Measurements from ENCODE around the gene RGPD5. TPM values are rescaled to one million over a fixed set of nuclear protein-coding genes. Genes with fewer than 3 reads are reported as not detected.
A peak's percentile ranks its signal among the peaks of the same experiment; 100 is the strongest.
"Not testable (repeated sequence)": the region's sequence is repeated elsewhere in the genome, so short reads cannot be mapped to it uniquely, and the experiment has no call there.

The RGPD5 gene
- total and polyA plus RNA-seq, 11 donors: 3.9 to 35.4 (median 13.9) TPM

DNA sequence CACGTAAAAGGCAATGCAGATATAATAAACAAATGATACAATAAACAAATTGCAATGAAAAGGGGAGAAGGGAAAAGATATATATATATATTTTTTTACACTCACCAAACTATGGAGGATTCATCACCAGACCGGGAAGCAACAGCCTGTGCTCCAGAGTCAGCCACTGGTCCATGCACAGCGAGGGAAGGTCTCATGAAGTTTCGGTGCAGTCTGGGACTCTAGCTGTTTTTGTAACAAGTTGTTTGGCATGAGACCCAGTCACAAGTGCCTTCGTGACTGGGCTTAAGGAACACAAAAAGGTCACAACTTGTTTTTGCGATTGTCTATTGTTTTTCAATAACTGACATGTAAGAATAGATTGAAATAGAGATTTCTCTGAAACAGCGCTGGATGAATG is 99.6 kb downstream of the RGPD5 start:
- H3K4me3 ChIP-seq; DNase-seq; H3K4me1 ChIP-seq; H3K27ac ChIP-seq; H3K27me3 ChIP-seq; ATAC-seq; H3K36me3 ChIP-seq; intact Hi-C loops (cut with DNase I); H3K9me3 ChIP-seq: not testable (repeated sequence)
- WGBS, 4 donors: no CpG with 5 or more reads among the region's 7 CpGs

DNA sequence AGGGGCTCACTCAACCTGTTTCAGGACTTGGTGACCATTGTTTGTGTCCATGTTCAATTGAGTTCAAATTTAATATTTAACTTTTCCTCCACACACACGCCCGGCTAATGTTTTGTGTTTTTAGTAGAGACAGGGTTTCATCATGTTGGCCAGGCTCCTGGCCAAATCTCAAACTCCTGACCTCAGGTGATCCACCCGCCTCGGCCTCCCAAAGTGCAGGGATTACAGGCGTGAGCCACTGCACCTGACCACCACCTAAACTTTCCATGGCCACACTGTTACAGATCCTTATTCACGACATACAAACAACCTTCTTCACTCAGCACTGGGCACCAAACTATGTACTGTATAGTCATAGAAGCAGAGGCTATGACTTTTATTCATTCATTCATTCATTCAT is 100.0 kb downstream of the RGPD5 start:
- H3K27ac ChIP-seq; intact Hi-C loops (cut with DNase I); H3K4me3 ChIP-seq; H3K9me3 ChIP-seq; ATAC-seq; H3K27me3 ChIP-seq; H3K4me1 ChIP-seq; H3K36me3 ChIP-seq; DNase-seq: not testable (repeated sequence)
- no CpG with 5 or more reads among the region's 6 CpGs for WGBS, 4 donors

DNA sequence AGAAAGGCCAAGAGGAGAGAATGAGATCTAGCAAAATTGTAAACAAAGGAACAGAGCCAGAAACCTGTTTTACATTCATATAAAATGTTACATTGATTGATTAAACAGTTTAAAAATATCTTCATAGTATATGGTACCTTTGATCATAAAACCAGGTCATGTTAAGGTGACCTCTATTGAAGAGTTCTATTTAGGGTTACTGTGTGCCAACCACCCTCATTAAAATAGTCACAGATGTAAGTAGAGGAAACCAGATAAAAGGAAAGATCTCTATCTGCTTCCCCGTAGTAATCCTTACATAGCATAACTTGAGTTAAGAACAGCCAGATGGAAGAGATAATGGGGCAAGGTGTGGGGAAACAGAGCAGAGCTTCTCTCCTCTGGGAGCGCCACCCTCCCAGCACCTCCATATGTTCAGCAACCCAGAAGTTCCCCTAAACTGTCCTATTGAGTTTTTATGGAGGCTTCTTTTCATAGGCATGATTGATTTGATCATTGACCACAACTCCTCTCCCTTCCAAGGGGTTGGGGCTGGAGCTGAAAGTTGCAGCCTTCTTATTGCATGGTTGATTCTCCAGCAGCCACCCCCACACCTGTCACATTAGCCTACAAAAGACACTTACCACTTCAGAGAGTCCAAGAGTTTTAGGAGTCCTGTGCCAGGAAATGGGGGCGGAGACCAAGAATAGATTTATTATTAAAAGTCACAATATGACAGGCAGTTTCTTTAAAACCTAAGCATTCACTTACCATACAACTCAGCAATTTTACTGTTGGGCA is 101.2 kb downstream of the RGPD5 start:
- H3K4me3 ChIP-seq; H3K27ac ChIP-seq; H3K36me3 ChIP-seq; H3K27me3 ChIP-seq; ATAC-seq; H3K9me3 ChIP-seq; DNase-seq; H3K4me1 ChIP-seq; intact Hi-C loops (cut with DNase I): not testable (repeated sequence)
- no CpG with 5 or more reads among the region's 3 CpGs for WGBS, 4 donors

DNA sequence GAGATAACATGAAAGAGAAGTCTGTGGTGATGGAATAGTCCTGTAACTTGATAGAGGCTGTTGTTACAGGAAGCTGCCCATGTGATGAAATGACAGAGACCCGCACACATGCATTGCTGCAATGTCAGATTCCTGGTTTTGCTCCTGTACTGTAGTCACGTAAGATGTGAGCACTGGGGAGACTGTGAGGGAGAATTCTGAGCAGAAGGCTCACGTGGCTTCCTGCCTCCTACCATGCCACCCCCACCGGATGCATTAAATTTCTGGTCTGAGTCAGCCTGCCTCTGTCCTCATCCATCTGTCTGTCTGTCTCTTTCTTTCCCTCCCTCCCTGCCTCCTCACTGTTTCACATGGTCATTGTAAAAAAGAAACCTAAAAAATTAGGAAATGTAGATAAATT is 102.1 kb downstream of the RGPD5 start:
- H3K4me3 ChIP-seq; H3K4me1 ChIP-seq; DNase-seq; intact Hi-C loops (cut with DNase I); H3K36me3 ChIP-seq; H3K9me3 ChIP-seq; H3K27ac ChIP-seq; H3K27me3 ChIP-seq: not testable (repeated sequence)
- no CpG with 5 or more reads among the region's 4 CpGs for WGBS, 4 donors
- peak in 2 of 4 donors; percentile 27 to 49 for ATAC-seq

DNA sequence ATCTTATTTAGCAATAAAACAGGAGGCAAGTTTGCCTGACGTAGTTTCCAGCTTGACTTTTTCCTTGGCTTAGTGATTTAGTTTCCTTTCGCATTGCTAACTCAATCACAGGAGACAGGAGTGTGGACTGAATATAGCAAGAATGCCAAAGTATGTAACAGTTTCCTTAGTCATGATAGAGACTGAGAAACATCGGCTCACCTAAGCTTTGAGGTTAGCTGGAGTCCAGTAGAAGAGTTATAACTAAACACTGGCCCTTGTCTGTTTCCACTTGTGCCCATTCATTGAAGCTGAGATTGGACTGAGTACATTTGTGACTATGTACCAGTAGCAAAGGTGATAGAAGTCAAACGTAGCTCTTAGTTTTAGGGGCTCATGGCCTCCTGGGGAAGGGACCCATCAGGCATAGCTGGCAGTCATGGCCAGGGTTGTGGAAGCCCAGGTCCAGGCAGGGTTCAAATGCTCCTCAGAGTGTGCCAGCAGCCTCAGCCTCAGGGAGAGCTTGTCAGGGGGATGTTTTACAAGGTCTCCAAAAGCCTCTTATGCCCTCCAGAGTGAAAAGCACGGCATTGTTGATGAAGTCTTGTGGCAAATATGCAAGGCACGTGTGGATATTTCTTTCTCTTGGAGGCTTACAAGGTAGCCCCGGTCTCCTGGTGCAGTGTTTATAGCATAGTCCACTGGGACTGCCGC is 103.8 kb downstream of the RGPD5 start:
- H3K36me3 ChIP-seq; H3K27me3 ChIP-seq; H3K9me3 ChIP-seq; H3K4me3 ChIP-seq; intact Hi-C loops (cut with DNase I); DNase-seq; H3K27ac ChIP-seq; H3K4me1 ChIP-seq: not testable (repeated sequence)
- ATAC-seq: peak; percentile 2 to 41 (median 10)
- WGBS, 4 donors: no CpG with 5 or more reads among the region's 8 CpGs

DNA sequence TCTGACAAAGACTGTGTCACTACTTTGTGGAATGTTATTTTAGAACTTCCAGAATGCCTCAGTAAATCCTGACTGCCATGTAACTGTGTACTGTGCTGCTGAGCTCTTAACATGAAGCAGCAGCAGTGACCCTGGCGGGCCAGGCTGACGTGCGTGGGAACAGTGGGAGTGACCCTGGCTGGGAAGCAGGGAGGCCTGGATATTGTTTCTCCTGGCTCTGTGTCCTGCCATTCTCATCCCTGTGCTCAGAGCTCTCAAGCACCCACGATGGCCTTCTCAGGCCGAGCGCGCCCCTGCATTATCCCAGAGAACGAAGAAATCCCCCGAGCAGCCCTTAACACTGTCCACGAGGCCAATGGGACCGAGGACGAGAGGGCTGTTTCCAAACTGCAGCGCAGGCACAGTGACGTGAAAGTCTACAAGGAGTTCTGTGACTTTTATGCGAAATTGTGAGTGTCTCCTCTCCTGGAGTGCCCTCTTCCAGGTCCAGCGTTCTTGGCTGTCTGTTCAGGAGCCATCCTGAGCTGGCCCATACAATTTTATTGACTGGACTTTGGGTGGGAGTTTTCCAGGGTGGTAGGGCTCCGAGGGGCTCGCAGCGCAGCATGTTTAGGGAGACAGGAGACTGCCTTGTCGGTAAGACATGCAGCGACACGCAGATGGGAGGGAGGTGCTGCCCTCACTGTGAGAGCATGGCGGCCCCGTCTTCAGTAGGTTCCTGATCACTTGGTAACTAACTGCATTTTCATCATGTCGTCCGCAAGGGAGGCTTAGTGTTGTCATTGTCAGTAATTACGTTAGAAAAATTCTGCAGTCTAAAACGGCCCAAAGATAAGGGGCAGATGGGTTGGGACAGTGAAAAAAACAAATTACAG is 104.6 kb downstream of the RGPD5 start, which contains the start of gene LIMS3:
Gene LIMS3 (plus strand): TSS at position 227 of the 875 bp plus-strand sequence. CDS start 41 bp downstream, at position 268.
- H3K36me3 ChIP-seq; H3K27me3 ChIP-seq; H3K4me1 ChIP-seq; DNase-seq; H3K9me3 ChIP-seq; H3K4me3 ChIP-seq; H3K27ac ChIP-seq; intact Hi-C loops (cut with DNase I): not testable (repeated sequence)
- peak; percentile 97 to 99 (median 98) for ATAC-seq
- no CpG with 5 or more reads among the region's 28 CpGs for WGBS, 4 donors

DNA sequence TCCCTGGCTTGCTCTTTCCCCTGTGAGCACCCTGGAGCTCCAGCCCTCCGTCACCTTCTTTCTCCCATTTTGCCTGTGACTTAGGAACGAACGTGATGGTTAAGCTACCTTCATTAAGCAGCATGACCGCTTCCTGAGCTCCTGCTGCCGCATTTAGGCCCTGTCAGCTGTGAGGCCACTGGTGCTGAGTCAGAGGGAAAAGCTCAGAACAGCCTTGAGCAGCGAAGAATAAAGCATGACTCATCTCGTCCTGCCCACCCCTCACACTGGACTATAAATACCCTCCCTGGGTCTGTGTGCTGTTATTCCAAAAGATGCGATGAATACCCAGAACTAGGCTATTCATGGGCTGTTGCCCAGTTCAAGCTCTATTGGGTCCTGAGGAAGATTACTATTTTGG is 111.7 kb downstream of the RGPD5 start:
- H3K4me3 ChIP-seq; H3K4me1 ChIP-seq; H3K36me3 ChIP-seq; intact Hi-C loops (cut with DNase I); H3K27me3 ChIP-seq; DNase-seq; H3K9me3 ChIP-seq; H3K27ac ChIP-seq: not testable (repeated sequence)
- no CpG with 5 or more reads among the region's 8 CpGs for WGBS, 4 donors
- ATAC-seq: peak; percentile 63 to 91 (median 88)

Other genes starting within 250 kb of the RGPD5 start
- 10 to 100 TPM; 35.4 to 84.6 (median 50.0) TPM for gene SEPTIN10, start 180.3 kb upstream of the RGPD5 start, total RNA-seq
- gene SEPTIN10, start 180.3 kb upstream of the RGPD5 start, polyA plus RNA-seq: 10 to 100 TPM; 13.5 to 38.8 TPM
- gene SOWAHC, start 179.9 kb upstream of the RGPD5 start, total RNA-seq: 1 to 10 TPM; 1.3 to 4.2 (median 2.3) TPM
- 1 to 10 TPM in 1 of 2 donors, under 1 TPM in 1; 0.91 to 1.8 TPM for gene SOWAHC, start 179.9 kb upstream of the RGPD5 start, polyA plus RNA-seq
- gene LIMS3, start 104.4 kb downstream of the RGPD5 start, total RNA-seq: 1 to 10 TPM; 2.3 to 8.2 (median 3.9) TPM
- 1 to 10 TPM in 1 of 2 donors, under 1 TPM in 1; 0.61 to 2.7 TPM for gene LIMS3, start 104.4 kb downstream of the RGPD5 start, polyA plus RNA-seq